Measurements from ENCODE around the gene INO80C.

INO80C gene

GRCh38 chr18:35473562-35473961 lies 24.2 kb downstream of the INO80C start:
- DNase-seq, result no peak
- Histone ChIP-seq H3K27ac (no peak overlapping the region), H3K27me3 (replicated peaks) (no peaks in the 10 kb centered on the region), H3K36me3 (replicated peaks) (peaks cover 21% of the 10 kb centered on the region), H3K4me3 (ENCODE audit: low read depth, low read length) (no peak overlapping the region)
- in situ Hi-C loops (cut with HindIII; ENCODE audit: low pct_ligation_motif_present, low sequenced_read_pairs), result no loop called here
- TF ChIP-seq CTCF (IDR thresholded peaks at IDR 0.05; ENCODE audit: low read depth, low read length, missing control alignments), result no peak

- no peak overlapping the region for H3K27ac ChIP-seq
- no peak for DNase-seq
- no peaks in the 10 kb centered on the region for H3K27me3 ChIP-seq (replicated peaks)
- TF ChIP-seq CTCF (IDR thresholded peaks at IDR 0.05; ENCODE audit: low read depth, low read length, missing control alignments), result no peak
- peaks cover 21% of the 10 kb centered on the region for H3K36me3 ChIP-seq (replicated peaks)
- no peak overlapping the region for H3K4me3 ChIP-seq (ENCODE audit: low read depth, low read length)
- in situ Hi-C loops (cut with HindIII; ENCODE audit: low pct_ligation_motif_present, low sequenced_read_pairs), result no loop called here
These were observed 27.3 kb downstream of the INO80C start for GRCh38 chr18:35470435-35470834.

GRCh38 chr18:35469725-35470124 lies 28.0 kb downstream of the INO80C start:
- Histone ChIP-seq H3K27ac (peak overlapping the region; percentile 19), H3K27me3 (replicated peaks) (no peaks in the 10 kb centered on the region), H3K36me3 (replicated peaks) (peaks cover 21% of the 10 kb centered on the region), H3K4me3 (ENCODE audit: low read depth, low read length) (no peak overlapping the region)
- TF ChIP-seq CTCF (IDR thresholded peaks at IDR 0.05; ENCODE audit: low read depth, low read length, missing control alignments), result no peak
- DNase-seq, result no peak
- in situ Hi-C loops (cut with HindIII; ENCODE audit: low pct_ligation_motif_present, low sequenced_read_pairs), result no loop called here

GRCh38 chr18:35468711-35469110 lies 29.0 kb downstream of the INO80C start:
- H3K27me3 ChIP-seq (replicated peaks), result no peaks in the 10 kb centered on the region
- TF ChIP-seq CTCF (IDR thresholded peaks at IDR 0.05; ENCODE audit: low read depth, low read length, missing control alignments), result no peak

GRCh38 chr18:35467624-35468016 lies 30.1 kb downstream of the INO80C start:
- no peak for DNase-seq
- no peaks in the 10 kb centered on the region for H3K27me3 ChIP-seq (replicated peaks)
- no peak for TF ChIP-seq CTCF (IDR thresholded peaks at IDR 0.05; ENCODE audit: low read depth, low read length, missing control alignments)
- H3K36me3 ChIP-seq (replicated peaks), result peaks cover 12% of the 10 kb centered on the region
- H3K4me3 ChIP-seq (ENCODE audit: low read depth, low read length), result no peak overlapping the region
- H3K27ac ChIP-seq, result no peak overlapping the region
- in situ Hi-C loops (cut with HindIII; ENCODE audit: low pct_ligation_motif_present, low sequenced_read_pairs), result no loop called here

More at GRCh38 chr18:35468711-35469110, 29.0 kb downstream of the INO80C start:
- no peak for DNase-seq
- no peak overlapping the region for H3K4me3 ChIP-seq (ENCODE audit: low read depth, low read length)
- H3K27ac ChIP-seq, result no peak overlapping the region
- H3K36me3 ChIP-seq (replicated peaks), result peaks cover 21% of the 10 kb centered on the region
- in situ Hi-C loops (cut with HindIII; ENCODE audit: low pct_ligation_motif_present, low sequenced_read_pairs), result no loop called here
